GM23338 (cell line): ENCODE data around the gene FTCD.

ENCODE experiments used
- CREB1 ChIP-seq: fragments of 250-450 bp; sonication (Bioruptor Pico); IDR thresholded peaks from 2 replicates; pipeline ENCODE4 v1.5.0; 2020; ENCODE audit warnings: low read depth, mild to moderate bottlenecking, moderate library complexity
- CTCF ChIP-seq, 2 experiments: fragments of 200-600 bp in 1 of 2; sonication (generic) in 1 of 2; conservative IDR thresholded peaks; 2 replicates each; pipeline versions ENCODE4 v1.5.1 to v1.6.1; 2016 to 2017; ENCODE audit warnings: antibody characterized with exemption in 2 of 2, low read depth in 2 of 2, mild to moderate bottlenecking in 2 of 2, moderate library complexity in 1 of 2
- ETS1 ChIP-seq: IDR thresholded peaks from 2 replicates; pipeline ENCODE4 v1.6.1; 2016; ENCODE audit warnings: antibody characterized with exemption
- EZH2 ChIP-seq: fragments of 200-600 bp; sonication (generic); IDR thresholded peaks from one replicate; pipeline ENCODE4 v1.8.0; 2017; ENCODE audit warnings: antibody characterized with exemption, mild to moderate bottlenecking, low read depth; ENCODE audit not compliant: unreplicated experiment
- EZH2phosphoT487 ChIP-seq: fragments of 200-600 bp; sonication (generic); IDR thresholded peaks from one replicate; pipeline ENCODE4 v1.8.1; 2018; ENCODE audit warnings: antibody characterized with exemption; ENCODE audit not compliant: unreplicated experiment
- JUNB ChIP-seq: IDR thresholded peaks from one replicate; pipeline ENCODE4 v1.6.1; 2016; ENCODE audit warnings: antibody characterized with exemption; ENCODE audit not compliant: unreplicated experiment
- NANOG ChIP-seq: IDR thresholded peaks from 2 replicates; pipeline ENCODE4 v1.6.1; 2016; ENCODE audit warnings: antibody characterized with exemption, borderline replicate concordance
- POLR2AphosphoS5 ChIP-seq: IDR thresholded peaks from 2 replicates; pipeline ENCODE4 v1.6.1; 2016; ENCODE audit warnings: antibody characterized with exemption, low read depth
- REST ChIP-seq: IDR thresholded peaks from one replicate; pipeline ENCODE4 v1.6.1; 2018; ENCODE audit warnings: antibody characterized with exemption; ENCODE audit not compliant: unreplicated experiment
- ZNF114 ChIP-seq: fragments of 250-450 bp; sonication (Bioruptor Pico); IDR thresholded peaks from 2 replicates; pipeline ENCODE4 v1.5.0; 2020; ENCODE audit warnings: mild to moderate bottlenecking, moderate library complexity

- TF ChIP-seq CTCF (conservative IDR thresholded peaks at IDR 0.05; ENCODE audit: low read depth in 2 of 2), result no peak
- TF ChIP-seq EZH2, result no peak
- no peak for TF ChIP-seq POLR2AphosphoS5
- no peak for TF ChIP-seq JUNB
- TF ChIP-seq REST, result no peak
- TF ChIP-seq EZH2phosphoT487, result no peak
- TF ChIP-seq NANOG, result no peak
- no peak for TF ChIP-seq CREB1
- TF ChIP-seq ETS1, result no peak
- no peak for TF ChIP-seq ZNF114 (CRISPR knock-in tag)
These were observed 23.6 kb upstream of the FTCD start for GRCh38 chr21:46178961-46179360.
